Purkinje cell (primary cell): ENCODE measurements around the gene CD99L2. TPM values are rescaled to one million over a fixed set of nuclear protein-coding genes. Genes with fewer than 3 reads are reported as not detected.

Source experiments
- polyA plus RNA-seq: library from polyadenylated mRNA; unstranded; fragments of >200 nt; fragmentation: Nextera tagmentation; gene quantifications from 2 replicates; pipeline ENCODE4 v1.2.1, GENCODE V29; 2014

Gene CD99L2
- 12.9 and 17.1 TPM in 2 replicates for polyA plus RNA-seq

GRCh38 chrX:150898343-150899190 lies at the start of gene CD99L2:
Gene CD99L2, minus strand, starts transcription at chrX:150898668. Its CDS starts 80 bp downstream, at chrX:150898588.

Other genes with a start within 250 kb of the CD99L2 start
- 6.3 and 6.8 TPM in 2 replicates for gene MTMR1, start 205.3 kb downstream of the CD99L2 start, polyA plus RNA-seq
- 14.4 and 17.2 TPM in 2 replicates for gene HMGB3, start 84.7 kb upstream of the CD99L2 start, polyA plus RNA-seq